Measurements from ENCODE around the gene SLC27A5. TPM values are rescaled to one million over a fixed set of nuclear protein-coding genes. Genes with fewer than 3 reads are reported as not detected.
A peak's percentile ranks its signal among the peaks of the same experiment; 100 is the strongest.

SLC27A5 gene
- total RNA-seq, 2 donors from 2014 or later = 5.4 to 9.9 TPM

GRCh38 chr19:58551123-58551497, 39.3 kb upstream of the SLC27A5 start:
- Histone ChIP-seq H3K4me1 (peaks cover 34% of the 10 kb centered on the region), H3K27ac (no peak overlapping the region), H3K27me3 (no peaks in the 10 kb centered on the region), H3K4me3 (no peak overlapping the region), H3K9me3 (no peaks in the 10 kb centered on the region), H3K36me3 (replicated peaks in 1 of 2; ENCODE audit: insufficient read depth in 1 of 2, low read depth in 2 of 2) (peaks cover 12 to 43% of the 10 kb centered on the region in 2 donors)
- intact Hi-C loops (cut with DNase I) = no loop called here
- WGBS, 2 donors = 22 to 57% methylated on average over 1 of the region's 1 CpG
- ATAC-seq (no peak), DNase-seq (no peak)
- TF ChIP-seq, protein P1, sequence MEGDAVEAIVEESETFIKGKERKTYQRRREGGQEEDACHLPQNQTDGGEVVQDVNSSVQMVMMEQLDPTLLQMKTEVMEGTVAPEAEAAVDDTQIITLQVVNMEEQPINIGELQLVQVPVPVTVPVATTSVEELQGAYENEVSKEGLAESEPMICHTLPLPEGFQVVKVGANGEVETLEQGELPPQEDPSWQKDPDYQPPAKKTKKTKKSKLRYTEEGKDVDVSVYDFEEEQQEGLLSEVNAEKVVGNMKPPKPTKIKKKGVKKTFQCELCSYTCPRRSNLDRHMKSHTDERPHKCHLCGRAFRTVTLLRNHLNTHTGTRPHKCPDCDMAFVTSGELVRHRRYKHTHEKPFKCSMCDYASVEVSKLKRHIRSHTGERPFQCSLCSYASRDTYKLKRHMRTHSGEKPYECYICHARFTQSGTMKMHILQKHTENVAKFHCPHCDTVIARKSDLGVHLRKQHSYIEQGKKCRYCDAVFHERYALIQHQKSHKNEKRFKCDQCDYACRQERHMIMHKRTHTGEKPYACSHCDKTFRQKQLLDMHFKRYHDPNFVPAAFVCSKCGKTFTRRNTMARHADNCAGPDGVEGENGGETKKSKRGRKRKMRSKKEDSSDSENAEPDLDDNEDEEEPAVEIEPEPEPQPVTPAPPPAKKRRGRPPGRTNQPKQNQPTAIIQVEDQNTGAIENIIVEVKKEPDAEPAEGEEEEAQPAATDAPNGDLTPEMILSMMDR (IDR thresholded peaks at IDR 0.05) = no peak
- TF ChIP-seq POLR2A (IDR thresholded peaks at IDR 0.05) = no peak

DNA sequence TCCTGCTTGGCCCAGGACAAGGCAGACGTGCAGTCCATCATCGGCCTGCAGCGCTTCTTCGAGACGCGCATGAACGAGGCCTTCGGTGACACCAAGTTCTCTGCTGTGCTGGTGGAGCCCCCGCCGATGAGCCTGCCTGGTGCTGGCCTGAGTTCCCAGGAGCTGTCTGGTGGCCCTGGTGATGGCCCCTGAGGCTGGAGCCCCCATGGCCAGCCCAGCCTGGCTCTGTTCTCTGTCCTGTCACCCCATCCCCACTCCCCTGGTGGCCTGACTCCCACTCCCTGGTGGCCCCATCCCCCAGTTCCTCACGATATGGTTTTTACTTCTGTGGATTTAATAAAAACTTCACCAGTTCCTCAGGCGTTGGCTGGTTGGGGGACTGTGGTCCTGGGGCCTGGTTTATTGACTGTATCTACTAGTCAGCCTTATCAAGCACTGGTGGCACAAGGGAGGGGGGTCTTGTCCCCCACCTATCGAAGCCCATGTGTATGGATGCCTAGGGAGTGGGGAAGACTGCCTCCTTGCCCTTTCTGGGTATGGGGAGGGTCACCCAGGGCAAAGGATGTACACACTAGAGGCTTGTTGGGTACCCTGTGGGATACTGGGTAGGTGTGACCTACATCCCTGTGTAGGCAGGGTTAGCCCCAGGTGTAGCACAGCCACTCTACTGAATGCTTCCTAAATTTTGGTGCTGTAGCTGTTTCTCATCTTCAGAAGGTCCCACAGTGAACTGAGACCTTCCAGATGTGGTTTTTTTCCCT, 38.8 kb upstream of the SLC27A5 start:
- no peak for TF ChIP-seq POLR2A (IDR thresholded peaks at IDR 0.05)
- TF ChIP-seq, protein P1 (IDR thresholded peaks at IDR 0.05) = no peak
- no peak for DNase-seq
- Histone ChIP-seq H3K36me3 (replicated peaks in 1 of 2; ENCODE audit: insufficient read depth in 1 of 2, low read depth in 2 of 2) (peaks cover 12 to 43% of the 10 kb centered on the region in 2 donors), H3K27ac (no peak overlapping the region), H3K4me1 (peaks cover 35% of the 10 kb centered on the region), H3K9me3 (no peaks in the 10 kb centered on the region), H3K27me3 (no peaks in the 10 kb centered on the region), H3K4me3 (no peak overlapping the region)
- ATAC-seq = no peak
- intact Hi-C loops (cut with DNase I) = no loop called here
- WGBS, 2 donors = 83 to 85% methylated on average over 11 to 13 of the region's 13 CpGs

GRCh38 chr19:58549664-58550361, 38.0 kb upstream of the SLC27A5 start:
- peaks cover 35% of the 10 kb centered on the region for H3K4me1 ChIP-seq
- no peaks in the 10 kb centered on the region for H3K9me3 ChIP-seq
- H3K4me3 ChIP-seq = no peak overlapping the region
- TF ChIP-seq, protein P1 (IDR thresholded peaks at IDR 0.05) = no peak
- no peak for TF ChIP-seq POLR2A (IDR thresholded peaks at IDR 0.05)
- no peaks in the 10 kb centered on the region for H3K27me3 ChIP-seq
- intact Hi-C loops (cut with DNase I) = no loop called here
- no peak overlapping the region for H3K27ac ChIP-seq
- no peak for ATAC-seq
- WGBS, 2 donors = 91 to 92% methylated on average over 9 to 11 of the region's 11 CpGs
- DNase-seq = no peak
- H3K36me3 ChIP-seq (replicated peaks in 1 of 2; ENCODE audit: insufficient read depth in 1 of 2, low read depth in 2 of 2) = peaks cover 12 to 43% of the 10 kb centered on the region in 2 donors

GRCh38 chr19:58548859-58549663, 37.3 kb upstream of the SLC27A5 start:
- no peaks in the 10 kb centered on the region for H3K9me3 ChIP-seq
- 91 to 92% methylated on average over 12 to 20 of the region's 20 CpGs for WGBS, 2 donors
- H3K36me3 ChIP-seq (replicated peaks in 1 of 2; ENCODE audit: insufficient read depth in 1 of 2, low read depth in 2 of 2) = peaks cover 12 to 43% of the 10 kb centered on the region in 2 donors
- ATAC-seq (no peak), DNase-seq (peak in 1 of 4 donors; percentile 11)
- H3K4me3 ChIP-seq = no peak overlapping the region
- H3K27ac ChIP-seq = no peak overlapping the region
- peaks cover 30% of the 10 kb centered on the region for H3K4me1 ChIP-seq
- intact Hi-C loops (cut with DNase I) = no loop called here
- H3K27me3 ChIP-seq = no peaks in the 10 kb centered on the region
- no peak for TF ChIP-seq POLR2A (IDR thresholded peaks at IDR 0.05)
- TF ChIP-seq, protein P1 (IDR thresholded peaks at IDR 0.05) = no peak

Measured in body of pancreas (tissue), 4 donors.